Loucy (cell line): ENCODE results near the gene ALPI.
"Not testable (repeated sequence)": the region's sequence is repeated elsewhere in the genome, so short reads cannot be mapped to it uniquely, and the experiment has no call there.

Experiments used
- H2AFZ ChIP-seq: fragments of 200-600 bp; sonication (generic); 2 replicates; pipeline ENCODE4 v1.6.0; 2016; ENCODE audit warnings: antibody characterized with exemption, mild to moderate bottlenecking, low read length, moderate library complexity
- H3F3A ChIP-seq: fragments of 200-600 bp; 2 replicates; pipeline ENCODE4 v1.6.0; 2016; ENCODE audit warnings: antibody characterized with exemption, low read depth, mild to moderate bottlenecking
- H3K27me3 ChIP-seq: fragments of 200-600 bp; sonication (generic); 2 replicates; pipeline ENCODE4 v1.6.1; 2014; ENCODE audit warnings: low read length, mild to moderate bottlenecking; ENCODE audit not compliant: insufficient read depth, poor library complexity, severe bottlenecking
- H3K36me3 ChIP-seq: fragments of 200-600 bp; sonication (generic); 2 replicates; pipeline ENCODE4 v1.6.1; 2016; ENCODE audit warnings: low read length; ENCODE audit not compliant: insufficient read depth
- H3K4me1 ChIP-seq: fragments of 200-600 bp; sonication (generic); 2 replicates; pipeline ENCODE4 v1.5.1; 2014; ENCODE audit warnings: low read length, mild to moderate bottlenecking; ENCODE audit not compliant: insufficient read depth, poor library complexity, severe bottlenecking
- H3K4me2 ChIP-seq: fragments of 200-600 bp; sonication (generic); 2 replicates; pipeline ENCODE4 v1.6.0; 2014; ENCODE audit warnings: antibody characterized with exemption, low read length, low read depth, mild to moderate bottlenecking; ENCODE audit not compliant: poor library complexity, severe bottlenecking
- H3K4me3 ChIP-seq: fragments of 200-600 bp; sonication (generic); 2 replicates; pipeline ENCODE4 v1.5.1; 2014; ENCODE audit warnings: low read length, mild to moderate bottlenecking, mixed read lengths; ENCODE audit not compliant: poor library complexity, severe bottlenecking
- H3K79me2 ChIP-seq: fragments of 200-600 bp; sonication (generic); 2 replicates; pipeline ENCODE4 v1.6.1; 2014; ENCODE audit warnings: low read length; ENCODE audit not compliant: insufficient read depth
- H3K9ac ChIP-seq: fragments of 200-600 bp; sonication (generic); 2 replicates; pipeline ENCODE4 v1.6.0; 2014; ENCODE audit warnings: mild to moderate bottlenecking, low read depth, low read length, moderate library complexity; ENCODE audit not compliant: poor library complexity, severe bottlenecking
- H3K9me2 ChIP-seq: fragments of 200-600 bp; sonication (generic); replicated peaks from 2 replicates; pipeline ENCODE4 v1.6.1; 2016; ENCODE audit warnings: low read depth, low read length, mixed read lengths
- H3K9me3 ChIP-seq: fragments of 200-600 bp; sonication (generic); 2 replicates; pipeline ENCODE4 v1.6.1; 2014; ENCODE audit warnings: mild to moderate bottlenecking, antibody characterized with exemption, low read length, low read depth; ENCODE audit not compliant: insufficient read depth
- H4K20me1 ChIP-seq: fragments of 200-600 bp; sonication (generic); 2 replicates; pipeline ENCODE4 v1.6.0; 2014; ENCODE audit warnings: antibody characterized with exemption, low read length, mild to moderate bottlenecking; ENCODE audit not compliant: insufficient read depth, poor library complexity, severe bottlenecking
- CTCF ChIP-seq: fragments of 200-600 bp; sonication (generic); conservative IDR thresholded peaks from 2 replicates; pipeline ENCODE4 v1.5.1; 2014; ENCODE audit warnings: mild to moderate bottlenecking, antibody characterized with exemption, low read length
- EZH2phosphoT487 ChIP-seq: fragments of 200-600 bp; IDR thresholded peaks from 2 replicates; pipeline ENCODE4 v1.6.1; 2018; ENCODE audit warnings: antibody characterized with exemption, mild to moderate bottlenecking, moderate library complexity, borderline replicate concordance

The ALPI gene

DNA sequence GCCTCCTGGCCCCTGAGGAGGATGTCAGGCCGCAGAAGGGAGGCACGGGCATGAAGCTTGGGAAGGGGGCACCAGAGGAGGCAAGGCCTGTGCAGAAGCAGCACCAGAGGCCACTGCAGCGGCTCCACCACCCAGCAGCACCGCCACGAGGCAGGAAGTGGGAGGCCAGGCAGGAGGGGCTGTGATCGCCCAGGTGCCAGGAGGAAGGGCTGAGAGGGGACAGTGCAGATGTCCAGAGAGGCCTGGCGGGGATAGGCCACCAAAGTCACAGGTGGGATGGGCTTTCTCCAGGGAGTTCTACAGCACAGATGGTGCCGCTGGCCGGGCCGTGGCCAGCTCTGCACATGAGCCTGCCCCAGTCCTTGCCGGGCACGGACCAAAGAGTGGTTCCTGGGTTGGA lies 6.0 kb upstream of the ALPI start:
- no peaks in the 10 kb centered on the region for H3F3A ChIP-seq
- H2AFZ ChIP-seq = 0 out of 2 replicates have a peak overlapping the region, but pooled peaks have one; percentile 22
- no peaks in the 10 kb centered on the region for H3K9me3 ChIP-seq
- no peak overlapping the region for H3K4me2 ChIP-seq
- H4K20me1 ChIP-seq = no peaks in the 10 kb centered on the region
- H3K9me2 ChIP-seq = no peaks in the 10 kb centered on the region
- no peaks in the 10 kb centered on the region for H3K79me2 ChIP-seq
- no peaks in the 10 kb centered on the region for H3K27me3 ChIP-seq
- no peaks in the 10 kb centered on the region for H3K36me3 ChIP-seq
- TF ChIP-seq EZH2phosphoT487 = no peak
- TF ChIP-seq CTCF = peak; percentile 5; the same call in 1 of the 2 replicates
- H3K4me3 ChIP-seq = no peak overlapping the region
- H3K4me1 ChIP-seq = peaks cover 9% of the 10 kb centered on the region
- no peak overlapping the region for H3K9ac ChIP-seq

DNA sequence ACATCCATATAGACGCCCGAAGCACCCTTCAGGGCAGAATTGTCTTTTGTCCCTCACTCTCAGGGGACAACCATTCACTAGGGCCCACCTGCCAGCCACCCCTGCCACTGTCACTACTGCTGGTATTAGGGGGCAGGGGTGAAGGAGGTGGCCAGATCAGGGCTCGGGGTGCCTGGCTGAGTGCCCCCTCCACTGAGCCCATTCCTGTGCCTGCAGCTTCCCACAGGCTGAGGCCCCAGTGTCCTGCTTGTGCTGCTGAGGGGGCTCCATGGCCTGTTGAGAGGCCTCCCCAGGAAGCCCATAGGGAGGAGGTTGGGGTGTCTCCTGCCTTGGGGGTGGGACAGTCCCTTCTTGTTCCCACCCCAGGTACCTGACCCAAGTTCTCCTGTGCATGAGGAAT lies 4.3 kb upstream of the ALPI start:
- H3K4me2 ChIP-seq, H3K9ac ChIP-seq, H2AFZ ChIP-seq, H3F3A ChIP-seq, H3K27me3 ChIP-seq, H3K4me1 ChIP-seq, H3K36me3 ChIP-seq, H3K79me2 ChIP-seq, H4K20me1 ChIP-seq, H3K4me3 ChIP-seq, H3K9me2 ChIP-seq, H3K9me3 ChIP-seq: not testable (repeated sequence)

DNA sequence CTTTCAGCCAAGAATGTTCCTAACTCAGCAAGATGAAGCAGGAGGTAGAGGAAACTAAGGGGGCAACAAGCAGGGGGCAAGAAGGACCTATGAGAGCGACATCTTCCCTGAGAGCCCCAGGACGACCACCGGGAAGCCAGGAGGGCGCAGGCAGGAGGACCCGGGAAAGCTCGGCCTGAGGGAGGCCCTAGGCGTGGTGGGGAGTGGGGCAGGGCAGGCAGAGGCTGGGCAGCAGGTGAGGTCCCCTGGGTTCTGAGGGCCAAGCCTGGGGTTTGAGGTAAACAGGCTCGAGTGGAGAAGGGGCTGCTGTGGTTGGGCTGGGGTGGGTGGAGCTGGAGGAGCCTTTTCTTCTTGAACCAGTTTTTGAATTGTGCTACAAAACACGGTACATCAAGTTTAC lies 1.3 kb upstream of the ALPI start:
- H3K27me3 ChIP-seq = no peaks in the 10 kb centered on the region
- no peaks in the 10 kb centered on the region for H3K36me3 ChIP-seq
- TF ChIP-seq EZH2phosphoT487 (no peak), CTCF (no peak)
- H3K9me3 ChIP-seq = no peaks in the 10 kb centered on the region
- H3K4me1 ChIP-seq = peaks cover 7% of the 10 kb centered on the region
- no peaks in the 10 kb centered on the region for H3K79me2 ChIP-seq
- H3K4me2 ChIP-seq = no peak overlapping the region
- H4K20me1 ChIP-seq = no peaks in the 10 kb centered on the region
- H3K9me2 ChIP-seq = no peaks in the 10 kb centered on the region
- H3K4me3 ChIP-seq = no peak overlapping the region
- H3K9ac ChIP-seq = no peak overlapping the region
- H3F3A ChIP-seq = no peaks in the 10 kb centered on the region
- no peak overlapping the region for H2AFZ ChIP-seq

- Histone ChIP-seq H3K4me1 (no peaks in the 10 kb centered on the region), H3K27me3 (no peaks in the 10 kb centered on the region), H3K36me3 (no peaks in the 10 kb centered on the region), H3K79me2 (no peaks in the 10 kb centered on the region), H3K4me3 (no peak overlapping the region), H4K20me1 (no peaks in the 10 kb centered on the region), H3K9me2 (no peaks in the 10 kb centered on the region), H2AFZ (no peak overlapping the region), H3K9me3 (no peaks in the 10 kb centered on the region), H3K9ac (no peak overlapping the region), H3F3A (no peaks in the 10 kb centered on the region), H3K4me2 (no peak overlapping the region)
- no peak for TF ChIP-seq CTCF
- no peak for TF ChIP-seq EZH2phosphoT487
These were observed 555 bp downstream of the ALPI start for GRCh38 chr2:232456296-232457120.
